Mucosa of descending colon (tissue), 3 donors: ENCODE measurements around the gene ITK. TPM values are rescaled to one million over a fixed set of nuclear protein-coding genes. Genes with fewer than 3 reads are reported as not detected.

Experiments
- ATAC-seq: fragments of 200-7000 bp; cut with Tn5 transposase; one replicate; pipeline ENCODE4 v1.9.1; 2020; ENCODE audit warnings: mild to moderate bottlenecking, moderate library complexity
- DNase-seq, 3 donors: peaks; one replicate each; pipeline ENCODE4 v3.0.0-alpha.2; 2020
- H3K36me3 ChIP-seq: fragments of 200-600 bp; one replicate; pipeline ENCODE4 v1.8.0; 2021; ENCODE audit warnings: low read depth, mild to moderate bottlenecking
- H3K4me1 ChIP-seq: fragments of 200-600 bp; one replicate; pipeline ENCODE4 v1.8.0; 2021; ENCODE audit warnings: low read depth, mild to moderate bottlenecking
- H3K4me3 ChIP-seq: fragments of 200-600 bp; one replicate; pipeline ENCODE4 v1.8.0; 2021; ENCODE audit warnings: mild to moderate bottlenecking
- H3K9me3 ChIP-seq: fragments of 200-600 bp; one replicate; pipeline ENCODE4 v1.8.0; 2021; ENCODE audit warnings: mild to moderate bottlenecking
- intact Hi-C, 2 donors: fragments of 100-400 bp; cut with DNase I in 1 of 2; cut with micrococcal nuclease in 1 of 2; formaldehyde crosslinking; loops; one replicate each; pipeline versions ENCODE4 v1.11.0 to v1.11.1; 2022; cut with DNase I, micrococcal nuclease
- total RNA-seq, 3 donors: library from RNA; stranded (reverse); fragmentation: NEBNext Ultra II Directional in 2 of 3; extraction: Animal tissue kit (Norgen Biotek cat#: 25700) in 2 of 3; gene quantifications; one replicate each; pipeline versions ENCODE4 v1.2.1 to v1.2.4, GENCODE V29; 2021 to 2023
- TF ChIP-seq, protein P1 (sequence below): fragments of 200-600 bp; IDR thresholded peaks from one replicate; pipeline ENCODE4 v1.8.0; 2022; ENCODE audit warnings: antibody characterized with exemption, mild to moderate bottlenecking
- donor health status: DM: no; HTN: no; CAD: no; lungs with moderate emphysema.
- donor health status: DM: no; HTN: no; CAD: no.
- donor health status: DM: no; HTN: yes; CAD: no.

Gene ITK
- total RNA-seq, 3 donors from 2014 or later, result 2.6 to 5.7 (median 2.7) TPM

- intact Hi-C loops, result loop anchor here in 1 of 2 donors (10.0 kb wide), 1 partner anchor 601 kb away; the partner anchor contains the start of gene LSM11
- ATAC-seq (peak; percentile 66), DNase-seq (peak; percentile 64 to 70 (median 65))
- TF ChIP-seq, protein P1, sequence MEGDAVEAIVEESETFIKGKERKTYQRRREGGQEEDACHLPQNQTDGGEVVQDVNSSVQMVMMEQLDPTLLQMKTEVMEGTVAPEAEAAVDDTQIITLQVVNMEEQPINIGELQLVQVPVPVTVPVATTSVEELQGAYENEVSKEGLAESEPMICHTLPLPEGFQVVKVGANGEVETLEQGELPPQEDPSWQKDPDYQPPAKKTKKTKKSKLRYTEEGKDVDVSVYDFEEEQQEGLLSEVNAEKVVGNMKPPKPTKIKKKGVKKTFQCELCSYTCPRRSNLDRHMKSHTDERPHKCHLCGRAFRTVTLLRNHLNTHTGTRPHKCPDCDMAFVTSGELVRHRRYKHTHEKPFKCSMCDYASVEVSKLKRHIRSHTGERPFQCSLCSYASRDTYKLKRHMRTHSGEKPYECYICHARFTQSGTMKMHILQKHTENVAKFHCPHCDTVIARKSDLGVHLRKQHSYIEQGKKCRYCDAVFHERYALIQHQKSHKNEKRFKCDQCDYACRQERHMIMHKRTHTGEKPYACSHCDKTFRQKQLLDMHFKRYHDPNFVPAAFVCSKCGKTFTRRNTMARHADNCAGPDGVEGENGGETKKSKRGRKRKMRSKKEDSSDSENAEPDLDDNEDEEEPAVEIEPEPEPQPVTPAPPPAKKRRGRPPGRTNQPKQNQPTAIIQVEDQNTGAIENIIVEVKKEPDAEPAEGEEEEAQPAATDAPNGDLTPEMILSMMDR, result no peak
- H3K4me1 ChIP-seq, result peaks cover 10% of the 10 kb centered on the region
- H3K36me3 ChIP-seq, result peaks cover 6% of the 10 kb centered on the region
- H3K9me3 ChIP-seq, result no peaks in the 10 kb centered on the region
- peak overlapping the region; percentile 78 for H3K4me3 ChIP-seq
Measured at GRCh38 chr5:157143127-157143971, 37.3 kb upstream of the ITK start.

DNA sequence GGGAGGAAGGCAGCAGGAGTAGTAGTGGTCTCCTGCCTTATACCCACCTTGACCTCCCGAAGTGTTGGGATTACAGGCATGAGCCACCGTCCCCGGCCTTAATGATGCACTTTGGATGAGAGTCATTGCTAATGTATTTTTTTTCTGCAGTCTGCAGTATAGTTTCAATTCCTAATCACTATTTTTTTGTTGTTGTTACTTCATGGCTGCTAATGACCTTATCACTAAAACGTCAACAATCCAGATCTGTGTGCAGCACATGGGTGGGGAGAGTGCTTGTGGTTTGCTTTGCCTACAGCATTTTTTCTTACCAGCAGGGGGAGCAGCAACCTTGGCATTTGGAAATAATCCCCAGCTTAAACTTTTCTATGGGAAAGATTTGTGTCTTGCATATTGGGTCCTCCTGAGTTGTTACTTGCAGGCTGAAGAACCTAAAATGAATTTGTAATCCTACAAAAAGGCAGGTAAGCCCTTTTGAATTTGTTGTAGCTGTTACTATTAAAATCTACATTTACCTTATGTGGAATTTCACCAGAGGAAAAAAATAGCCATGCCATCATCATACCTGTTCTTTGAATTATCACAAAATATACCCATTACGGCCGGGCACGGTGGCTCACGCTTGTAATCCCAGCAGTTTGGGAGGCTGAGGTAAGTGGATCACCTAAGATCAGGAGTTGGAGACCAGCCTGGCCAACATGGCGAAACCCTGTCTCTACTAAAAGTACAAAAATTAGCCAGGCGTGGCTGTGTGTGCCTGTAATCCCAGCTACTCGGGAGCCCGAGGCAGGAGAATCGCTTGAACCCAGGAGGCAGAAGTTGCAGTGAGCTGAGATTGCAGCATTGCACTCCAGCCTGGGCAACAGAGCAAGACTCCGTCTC is 31.7 kb upstream of the ITK start:
- TF ChIP-seq, protein P1, result peak; percentile 73
- Histone ChIP-seq H3K4me3 (no peak overlapping the region), H3K9me3 (no peaks in the 10 kb centered on the region), H3K4me1 (no peaks in the 10 kb centered on the region), H3K36me3 (no peaks in the 10 kb centered on the region)
- ATAC-seq (peak; percentile 87), DNase-seq (peak in 2 of 3 donors; percentile 36 to 93)
- intact Hi-C loops, result loop anchor here in 1 of 2 donors (10.0 kb wide), 1 partner anchor 596 kb away; the partner anchor contains the start of gene LSM11

DNA sequence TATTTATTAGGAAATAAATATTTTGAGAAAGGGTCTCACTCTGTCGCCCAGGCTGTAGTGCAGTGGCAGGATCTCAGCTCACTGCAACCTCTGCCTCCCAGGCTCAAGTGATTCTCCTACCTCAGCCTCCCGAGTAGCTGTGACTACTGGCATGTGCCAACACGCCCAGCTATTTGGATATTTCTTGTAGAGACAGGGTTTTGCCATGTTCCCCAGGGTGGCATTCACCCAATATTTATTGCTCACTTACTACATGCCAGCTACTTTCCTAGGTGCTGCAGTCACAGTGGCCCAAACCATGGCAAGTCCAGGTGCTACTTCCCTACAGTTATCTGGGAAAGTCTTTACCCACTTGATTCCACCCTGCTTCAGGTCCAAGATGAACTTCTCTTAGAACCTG is 29.6 kb upstream of the ITK start:
- Histone ChIP-seq H3K4me3 (no peak overlapping the region), H3K9me3 (no peaks in the 10 kb centered on the region), H3K4me1 (no peaks in the 10 kb centered on the region), H3K36me3 (no peaks in the 10 kb centered on the region)
- intact Hi-C loops, result no loop called here
- ATAC-seq (no peak), DNase-seq (no peak)
- TF ChIP-seq, protein P1, result no peak

GRCh38 chr5:157155297-157155696 is 25.3 kb upstream of the ITK start:
- H3K4me3 ChIP-seq, result no peak overlapping the region
- TF ChIP-seq, protein P1, result no peak

DNA sequence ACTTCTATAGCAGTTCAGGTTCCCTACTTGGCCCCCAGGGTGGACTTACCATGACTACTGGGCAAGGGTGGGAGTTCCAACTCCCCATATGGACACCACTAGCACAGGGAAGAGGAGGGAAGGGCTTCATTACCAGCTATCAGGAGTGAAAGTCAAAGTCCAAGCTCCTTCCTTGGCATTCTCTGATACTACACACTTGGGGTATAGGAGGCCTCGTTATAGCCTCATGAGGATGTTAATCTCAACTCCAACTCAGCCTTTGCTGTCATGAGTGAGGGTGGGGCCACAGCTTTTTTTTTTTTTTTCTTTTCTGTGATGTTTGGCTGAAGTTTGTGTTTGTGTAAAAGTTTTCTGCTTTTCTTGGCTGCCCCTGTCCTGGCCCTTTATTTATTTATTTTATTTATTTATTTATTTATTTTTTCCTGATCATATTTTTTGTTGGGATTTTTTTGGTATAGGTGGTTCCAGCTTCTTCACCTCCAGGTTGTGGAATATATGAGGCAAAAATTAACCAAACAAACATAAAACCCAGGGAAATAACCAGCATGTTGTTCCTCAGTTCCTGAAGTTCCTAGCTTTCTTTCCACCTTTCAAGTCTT is 23.2 kb upstream of the ITK start:
- no peak for DNase-seq
- TF ChIP-seq, protein P1, result no peak
- Histone ChIP-seq H3K4me3 (no peak overlapping the region), H3K4me1 (no peaks in the 10 kb centered on the region), H3K9me3 (no peaks in the 10 kb centered on the region), H3K36me3 (no peaks in the 10 kb centered on the region)
- ATAC-seq, result no peak
- intact Hi-C loops, result no loop called here

More at GRCh38 chr5:157155297-157155696, 25.3 kb upstream of the ITK start:
- Histone ChIP-seq H3K36me3 (no peaks in the 10 kb centered on the region), H3K4me1 (no peaks in the 10 kb centered on the region), H3K9me3 (no peaks in the 10 kb centered on the region)
- ATAC-seq (no peak), DNase-seq (no peak)
- intact Hi-C loops, result no loop called here
